GM19351 (cell line): Measurements from ENCODE around the gene MAN1A2.
"Not testable (repeated sequence)": the region's sequence is repeated elsewhere in the genome, so short reads cannot be mapped to it uniquely, and the experiment has no call there.

ENCODE experiments used
- ATAC-seq: cut with Tn5 transposase; IDR thresholded peaks from one replicate; pipeline ENCODE4 v1.9.1; 2021; ENCODE audit warnings: mild to moderate bottlenecking, moderate library complexity; ENCODE audit not compliant: unreplicated experiment

The MAN1A2 gene

DNA sequence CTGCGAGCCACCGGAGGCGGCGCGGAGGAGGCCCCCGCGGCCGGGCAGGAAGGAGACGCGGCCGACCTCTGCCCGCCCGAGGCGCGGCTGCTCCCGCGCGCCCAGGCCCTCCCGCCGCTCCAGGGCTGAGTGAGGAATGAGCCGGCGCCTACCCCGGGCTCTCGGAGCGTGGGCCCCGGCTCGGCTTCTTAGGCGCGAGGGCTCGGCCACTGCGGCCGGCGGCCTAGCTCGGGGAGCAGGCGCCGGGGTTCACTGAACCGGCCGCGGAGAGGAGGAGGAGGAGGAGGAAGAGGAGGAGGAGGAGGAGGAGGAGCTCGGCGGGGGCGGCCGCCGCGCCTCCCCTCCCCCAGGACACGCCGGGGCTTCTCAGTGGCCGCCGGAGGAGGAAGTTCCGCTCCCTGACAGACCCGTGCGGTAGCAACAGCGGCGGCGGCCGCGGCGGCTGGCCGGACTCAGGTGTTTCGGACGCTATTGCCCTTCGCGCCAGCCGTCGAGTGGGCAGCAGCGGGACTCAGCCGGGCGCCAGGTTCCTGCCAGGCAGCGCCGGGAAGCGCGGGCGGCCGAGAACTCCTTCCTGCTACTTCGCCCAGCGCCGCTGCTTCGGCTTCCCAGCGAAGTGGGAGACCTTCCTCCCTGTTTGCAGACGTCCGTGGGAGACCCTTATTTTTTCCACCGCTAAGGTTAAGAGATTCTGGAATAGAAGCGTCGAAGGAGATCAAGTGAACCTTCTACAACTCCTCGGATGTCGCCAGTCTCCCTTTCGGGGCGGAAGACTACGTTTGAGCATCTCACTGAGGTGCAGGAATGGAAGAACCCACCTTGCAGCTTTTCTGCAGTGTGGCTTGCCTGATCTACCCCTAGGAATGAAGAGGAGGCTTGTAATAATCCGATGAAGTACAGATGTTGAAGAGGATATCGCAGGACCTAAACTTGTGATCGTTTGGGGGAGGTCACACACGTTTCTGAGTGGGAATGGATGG is at the start of gene MAN1A2:
Gene MAN1A2 (plus strand): TSS at position 404 of the 980 bp plus-strand sequence. CDS start 735 bp downstream, outside the sequence.
- peak; percentile 63 for ATAC-seq

DNA sequence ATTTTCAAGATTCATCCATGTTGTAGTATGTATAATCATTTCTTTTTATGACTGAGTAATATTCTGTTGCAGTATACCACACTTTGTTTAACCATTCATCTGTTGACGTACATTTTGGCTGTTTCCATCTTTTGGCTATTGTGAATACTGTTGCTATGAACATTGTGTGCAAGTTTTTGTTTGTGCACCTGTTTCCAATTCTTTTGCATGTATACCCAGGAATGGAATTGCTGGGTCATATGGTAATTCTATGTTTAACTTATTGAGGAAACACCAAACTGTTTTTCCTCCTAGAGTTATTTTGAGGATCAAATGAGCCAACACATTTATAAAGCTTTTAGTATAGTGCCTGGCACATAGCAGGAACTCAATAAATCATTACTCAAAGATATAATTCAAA is 49.2 kb upstream of the MAN1A2 start:
- no peak for ATAC-seq

DNA sequence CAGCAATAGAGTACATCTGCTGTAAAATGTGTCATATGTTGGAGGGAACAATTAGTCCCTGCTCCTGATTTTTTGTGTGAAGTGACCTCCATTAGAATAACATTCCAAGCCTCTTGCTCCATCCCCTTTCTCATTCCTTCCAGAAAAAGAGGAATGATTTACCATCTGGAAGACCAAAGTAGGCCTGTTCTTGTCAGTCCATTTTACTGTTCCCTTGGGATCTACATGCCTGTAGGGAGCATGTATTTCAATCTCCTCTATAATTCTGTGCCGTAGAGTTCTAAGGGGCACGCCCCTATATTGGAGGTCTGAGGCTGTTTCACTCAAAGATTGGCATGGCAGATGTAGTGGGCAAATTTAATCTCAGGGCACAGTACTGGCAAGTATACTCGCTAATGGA is 48.8 kb upstream of the MAN1A2 start:
- no peak for ATAC-seq

DNA sequence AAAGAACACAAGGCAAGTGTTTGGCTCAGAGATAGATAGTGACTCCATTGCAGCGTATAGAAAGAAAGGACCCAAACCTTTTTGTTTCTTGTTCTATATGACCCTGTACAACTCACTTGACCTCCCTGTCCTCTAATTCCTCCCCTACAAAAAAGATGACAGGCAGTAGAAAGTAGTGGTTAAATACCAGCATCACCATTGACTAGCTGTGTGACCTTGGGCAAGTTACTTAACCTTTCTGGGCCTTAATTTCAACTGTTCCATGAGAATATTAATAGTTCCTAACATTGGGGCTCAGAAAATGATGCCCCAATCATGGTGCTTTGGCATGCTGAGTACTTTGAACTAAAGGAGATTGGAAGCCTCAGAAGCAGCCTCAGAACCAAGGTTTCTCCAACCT is 46.7 kb upstream of the MAN1A2 start:
- ATAC-seq, result no peak

DNA sequence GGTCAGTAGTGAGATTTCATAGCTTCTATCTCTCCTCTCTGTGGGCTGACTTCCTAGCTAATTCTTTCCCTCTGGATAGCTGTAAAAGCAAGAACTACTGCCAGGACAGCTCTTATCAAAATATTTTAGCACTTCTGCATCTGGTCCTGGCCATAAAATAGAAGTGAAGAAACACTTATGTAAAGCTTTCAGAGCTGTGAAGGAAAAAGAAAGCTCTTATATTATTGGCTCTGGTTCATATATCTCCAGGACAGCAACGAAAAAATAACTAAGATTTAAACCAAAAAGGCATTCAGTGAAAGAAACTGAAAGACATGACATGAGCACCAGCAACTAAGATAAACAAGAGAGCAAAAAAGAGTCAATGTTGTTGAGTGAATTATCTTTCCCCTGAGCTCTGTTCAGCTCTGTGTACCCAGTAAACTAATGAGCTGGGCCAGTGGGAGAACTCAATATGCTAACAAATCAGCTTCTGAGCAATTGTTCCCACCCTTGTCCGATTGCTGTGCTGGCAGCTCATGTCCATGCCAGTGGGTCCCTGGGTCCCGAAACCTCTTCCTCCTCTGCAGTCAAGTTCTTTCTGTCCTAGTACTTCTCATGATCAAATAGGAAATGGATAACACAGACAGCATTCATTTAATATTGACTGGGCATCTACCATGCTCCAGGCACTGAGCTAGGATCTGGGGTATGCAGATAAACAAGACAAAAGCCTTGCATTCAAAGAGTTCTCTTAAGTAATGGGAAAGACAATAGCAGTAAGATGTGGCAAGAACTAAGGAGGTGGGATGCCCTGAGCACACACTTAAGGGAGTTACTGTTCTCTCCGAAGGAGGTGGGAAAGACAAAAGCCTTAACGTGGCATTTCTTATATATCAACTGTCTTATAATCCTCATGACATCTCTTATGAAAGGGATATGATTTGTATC is 45.3 kb upstream of the MAN1A2 start:
- no peak for ATAC-seq

DNA sequence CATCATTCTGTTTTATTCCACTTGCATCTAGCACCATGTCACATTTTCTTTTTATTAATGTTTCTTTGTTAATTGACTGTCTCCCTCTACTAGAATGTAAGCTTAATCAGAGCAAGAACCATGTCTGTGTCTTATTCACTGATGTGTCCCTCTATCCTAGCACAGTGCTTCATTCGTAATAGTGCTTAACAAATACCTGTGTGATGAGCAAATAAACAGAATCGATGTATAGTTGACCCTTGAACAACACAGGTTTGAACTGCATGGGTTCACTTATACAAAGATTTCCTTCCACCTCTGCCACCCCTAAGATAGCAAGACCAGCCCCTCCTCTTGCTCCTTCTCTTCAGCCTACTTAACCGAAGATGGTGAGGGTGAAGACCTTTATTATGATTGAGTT is 42.9 kb upstream of the MAN1A2 start:
- ATAC-seq, result no peak

DNA sequence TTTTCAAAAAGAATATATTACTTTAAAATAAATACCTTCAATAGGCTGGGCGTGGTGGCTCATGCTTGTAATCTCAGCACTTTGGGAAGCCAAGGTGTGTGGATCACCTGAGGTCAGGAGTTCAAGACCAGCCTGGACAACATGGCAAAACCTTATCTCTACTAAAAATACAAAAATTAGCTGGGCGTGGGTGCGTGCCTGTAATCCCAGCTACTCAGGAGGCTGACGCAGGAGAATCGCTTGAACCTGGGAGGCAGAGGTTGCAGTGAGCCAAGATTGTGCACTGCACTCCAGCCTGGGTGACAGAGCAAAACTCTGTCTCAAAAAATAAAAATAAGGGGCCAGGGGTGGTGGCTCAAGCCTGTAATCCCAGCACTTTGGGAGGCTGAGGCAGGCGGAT is 41.2 kb upstream of the MAN1A2 start:
- not testable (repeated sequence) for ATAC-seq

DNA sequence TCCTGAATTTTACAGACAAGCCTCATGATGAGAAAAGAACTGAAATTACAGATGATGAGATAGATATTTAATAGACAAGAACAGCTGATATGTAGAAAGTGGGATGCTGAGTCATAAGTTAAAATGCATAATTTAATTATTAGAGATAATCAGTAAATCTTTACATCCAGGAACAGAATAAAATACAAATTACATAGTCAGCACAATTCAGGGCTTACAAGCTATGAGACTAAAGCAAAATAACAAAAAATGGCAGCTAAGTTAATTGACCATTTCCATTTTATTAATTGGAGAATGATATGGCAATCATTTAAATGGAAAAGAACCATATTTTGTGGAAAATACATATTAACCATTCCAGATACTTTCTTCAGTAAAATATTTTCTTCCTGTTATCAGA is 40.2 kb upstream of the MAN1A2 start:
- ATAC-seq, result no peak

DNA sequence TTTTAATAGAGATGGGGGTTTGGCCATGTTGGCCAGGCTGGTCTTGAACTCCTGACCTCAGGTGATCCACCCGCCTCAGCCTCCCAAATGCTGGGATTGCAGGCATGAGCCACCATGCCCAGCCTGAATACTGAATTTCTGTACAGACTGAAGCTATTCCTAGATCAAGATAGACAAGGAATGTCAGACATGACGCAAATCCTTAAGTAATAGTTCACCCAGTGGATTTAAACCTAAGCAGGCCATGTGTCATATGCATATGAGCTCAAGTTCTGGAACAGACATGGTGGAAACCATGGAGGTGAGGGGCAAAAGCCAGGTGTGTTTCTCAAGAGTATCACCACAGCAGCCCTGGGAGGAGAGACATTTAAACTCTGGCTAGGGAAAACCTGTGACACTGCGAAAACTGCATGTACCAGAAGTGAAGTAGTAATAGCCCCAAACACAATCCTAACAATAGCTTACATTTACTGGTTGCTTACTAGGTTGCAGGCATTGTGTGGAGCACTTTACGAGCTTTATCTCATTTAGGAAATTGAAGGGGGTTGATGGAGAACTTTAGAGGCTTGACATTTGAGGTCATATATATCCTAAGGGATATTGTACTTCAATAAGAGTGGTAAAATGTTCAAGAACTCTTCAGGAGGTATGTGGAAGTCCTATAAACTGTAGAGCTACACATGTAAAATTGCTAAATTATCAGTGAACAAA is 31.7 kb upstream of the MAN1A2 start:
- no peak for ATAC-seq

DNA sequence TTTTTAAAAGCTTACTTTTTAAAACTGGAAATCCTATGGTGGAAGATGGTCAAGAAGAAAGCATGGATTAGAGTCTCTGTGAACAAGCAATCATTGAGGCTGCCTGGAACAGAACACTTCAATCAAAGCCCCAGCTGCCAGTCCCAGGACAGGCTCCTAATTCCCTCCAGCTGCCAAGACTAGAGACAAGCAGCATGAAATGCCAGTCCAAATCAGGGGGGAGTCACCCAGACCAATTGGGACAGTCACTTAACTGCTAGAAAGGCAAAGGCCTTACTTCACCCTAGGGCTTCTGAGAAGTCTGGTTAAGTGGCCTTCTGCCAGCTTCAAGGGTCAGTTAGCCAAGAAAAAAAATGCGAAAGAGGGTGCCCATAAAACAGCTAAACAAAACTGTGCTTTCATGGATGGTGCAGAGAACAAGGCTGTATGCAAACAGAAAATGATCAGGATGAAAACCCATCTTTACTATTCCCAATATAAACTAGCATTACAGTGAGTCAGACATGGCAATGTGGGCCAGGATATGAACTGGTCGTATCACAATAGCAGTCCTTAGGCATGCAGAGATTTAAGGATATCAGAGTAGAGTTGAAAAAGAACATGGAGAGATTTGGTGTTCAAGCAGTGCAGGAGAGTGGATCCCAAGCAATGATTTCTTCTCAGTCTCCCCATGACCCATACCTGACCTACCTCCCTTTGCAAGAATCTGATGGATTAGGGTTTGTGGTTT is 31.0 kb upstream of the MAN1A2 start:
- no peak for ATAC-seq

DNA sequence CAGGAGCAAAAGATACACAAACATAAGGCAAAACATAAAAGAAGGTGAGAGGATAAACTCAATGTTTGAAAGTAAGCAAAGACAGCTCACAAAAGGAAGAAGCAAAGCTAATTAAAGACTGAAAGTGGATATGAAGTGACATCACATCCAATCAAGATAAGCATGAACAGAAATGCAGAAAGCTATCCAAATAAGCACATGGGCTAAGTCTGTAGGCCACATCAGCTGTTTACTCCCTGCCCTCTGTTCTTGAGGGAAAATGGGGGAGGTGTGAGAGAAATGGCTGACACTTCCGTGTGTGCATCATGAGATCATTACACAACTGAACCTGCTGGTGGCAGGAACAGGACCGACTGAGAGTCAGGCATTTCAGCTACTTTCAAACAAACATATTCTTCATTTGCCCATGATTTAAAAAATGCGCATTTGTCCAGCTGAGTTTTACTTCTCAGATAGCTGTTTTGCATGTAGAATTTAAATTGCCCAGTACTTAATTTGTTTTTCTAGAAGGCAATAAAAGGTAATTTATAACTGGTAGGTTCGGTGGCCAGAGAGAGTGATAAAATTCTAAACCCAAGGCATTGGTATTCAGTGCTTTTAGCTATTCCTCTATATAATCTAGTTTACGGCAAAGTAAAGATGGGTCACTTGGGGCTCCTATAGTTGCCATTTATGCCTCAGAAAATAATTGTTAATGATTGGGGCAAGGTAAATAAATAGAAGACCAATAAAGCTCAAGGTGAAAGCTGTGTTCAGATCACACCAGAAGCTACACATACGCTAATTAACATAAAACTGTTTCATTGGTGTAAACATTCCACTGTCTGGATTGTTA is 27.2 kb upstream of the MAN1A2 start:
- ATAC-seq, result no peak

DNA sequence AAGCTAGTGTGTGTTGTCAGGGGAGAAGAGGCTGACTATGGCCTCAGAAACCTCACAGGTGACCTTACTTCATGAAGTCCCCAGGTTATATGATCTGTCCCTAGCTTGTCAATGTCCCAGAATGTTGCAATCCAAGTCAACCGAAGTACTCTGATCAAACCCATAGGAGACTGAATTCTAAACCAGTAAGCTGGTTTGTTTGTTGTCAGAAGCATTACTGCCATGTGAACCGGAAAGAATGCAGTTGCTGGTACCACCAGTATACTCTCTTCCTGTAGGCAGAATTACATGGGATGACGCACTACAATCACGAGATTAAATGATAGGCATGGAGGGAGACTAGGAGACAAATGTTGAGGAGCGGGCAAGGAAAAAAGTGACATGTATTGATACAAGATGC is 26.1 kb upstream of the MAN1A2 start:
- no peak for ATAC-seq

DNA sequence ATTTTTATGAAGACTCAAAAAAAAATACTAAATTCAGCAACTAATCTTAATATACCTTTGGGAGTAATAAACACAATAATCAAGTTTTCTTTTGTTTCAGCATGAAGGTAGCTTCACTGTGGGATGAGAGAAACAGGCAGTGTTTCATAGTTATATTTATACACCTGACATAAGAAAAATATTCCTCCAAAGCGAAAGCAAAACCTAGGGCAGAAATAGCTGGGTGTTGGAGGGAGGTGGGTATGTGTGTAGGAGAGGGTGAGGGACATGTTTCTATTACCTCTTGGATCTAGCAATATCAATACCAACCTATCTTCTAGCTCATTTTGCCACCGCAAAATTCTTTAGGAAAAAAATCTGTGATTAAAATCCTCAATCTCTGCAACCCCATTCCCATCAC is 24.9 kb upstream of the MAN1A2 start:
- ATAC-seq, result peak; percentile 45

DNA sequence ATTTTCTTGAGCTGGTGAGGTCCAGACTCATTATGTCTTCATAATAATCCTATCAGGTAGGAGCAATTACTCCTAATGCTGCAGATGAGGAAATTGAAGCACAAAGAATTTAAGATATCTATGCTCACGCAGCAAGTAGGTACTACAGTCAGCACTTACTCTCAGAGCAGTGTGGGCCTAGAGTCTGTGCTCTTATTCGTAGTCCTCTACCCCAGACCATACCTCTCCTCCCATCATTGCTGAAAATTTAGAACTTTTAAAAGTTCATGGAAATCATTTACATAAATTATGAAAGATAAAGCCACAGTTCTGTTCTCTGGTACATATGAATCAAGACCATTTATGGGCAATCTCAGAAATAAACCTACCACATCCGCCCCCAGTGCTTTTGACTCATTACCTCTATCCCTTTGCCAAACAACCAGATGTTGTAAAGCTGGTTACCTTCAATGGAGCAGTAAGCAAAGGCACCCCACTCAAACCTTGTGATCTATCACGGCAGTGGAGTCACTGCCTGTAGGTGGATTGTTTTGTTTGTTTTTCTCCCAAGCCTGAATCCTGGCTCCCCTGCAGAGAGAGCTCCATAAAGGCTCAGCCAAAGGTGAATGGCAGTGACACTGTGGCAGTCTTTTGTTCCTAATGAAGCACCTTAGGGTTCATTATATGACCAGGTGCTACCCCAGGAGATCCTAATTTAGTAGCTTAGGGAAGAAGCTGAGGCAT is 20.9 kb upstream of the MAN1A2 start:
- no peak for ATAC-seq

DNA sequence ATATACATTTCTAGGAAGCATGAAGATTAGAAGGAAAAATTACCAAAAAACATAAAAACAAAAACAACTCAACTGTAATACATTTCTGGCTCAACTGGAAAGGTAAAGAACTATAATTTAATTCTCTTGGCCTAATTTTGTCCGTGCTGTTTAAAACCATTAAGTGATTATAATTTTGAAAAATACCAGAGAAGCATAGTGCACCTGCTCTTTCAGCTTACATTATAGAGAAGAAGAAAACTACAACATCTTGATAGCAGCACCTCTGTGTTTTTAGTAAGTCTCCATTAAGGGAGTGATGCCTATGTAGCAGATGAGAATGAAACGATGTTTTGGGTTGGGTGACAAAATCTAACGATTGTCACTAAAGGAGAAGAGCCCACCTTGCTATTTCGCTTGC is 19.3 kb upstream of the MAN1A2 start:
- ATAC-seq, result no peak

DNA sequence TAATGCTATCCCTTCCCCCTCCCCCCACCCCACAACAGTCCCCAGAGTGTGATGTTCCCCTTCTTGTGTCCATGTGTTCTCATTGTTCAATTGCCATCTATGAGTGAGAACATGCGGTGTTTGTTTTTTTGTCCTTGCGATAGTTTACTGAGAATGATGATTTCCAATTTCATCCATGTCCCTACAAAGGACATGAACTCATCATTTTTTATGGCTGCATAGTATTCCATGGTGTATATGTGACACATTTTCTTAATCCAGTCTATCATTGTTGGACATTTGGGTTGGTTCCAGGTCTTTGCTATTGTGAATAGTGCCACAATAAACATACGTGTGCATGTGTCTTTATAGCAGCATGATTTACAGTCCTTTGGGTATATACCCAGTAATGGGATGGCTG is 14.6 kb upstream of the MAN1A2 start:
- not testable (repeated sequence) for ATAC-seq

DNA sequence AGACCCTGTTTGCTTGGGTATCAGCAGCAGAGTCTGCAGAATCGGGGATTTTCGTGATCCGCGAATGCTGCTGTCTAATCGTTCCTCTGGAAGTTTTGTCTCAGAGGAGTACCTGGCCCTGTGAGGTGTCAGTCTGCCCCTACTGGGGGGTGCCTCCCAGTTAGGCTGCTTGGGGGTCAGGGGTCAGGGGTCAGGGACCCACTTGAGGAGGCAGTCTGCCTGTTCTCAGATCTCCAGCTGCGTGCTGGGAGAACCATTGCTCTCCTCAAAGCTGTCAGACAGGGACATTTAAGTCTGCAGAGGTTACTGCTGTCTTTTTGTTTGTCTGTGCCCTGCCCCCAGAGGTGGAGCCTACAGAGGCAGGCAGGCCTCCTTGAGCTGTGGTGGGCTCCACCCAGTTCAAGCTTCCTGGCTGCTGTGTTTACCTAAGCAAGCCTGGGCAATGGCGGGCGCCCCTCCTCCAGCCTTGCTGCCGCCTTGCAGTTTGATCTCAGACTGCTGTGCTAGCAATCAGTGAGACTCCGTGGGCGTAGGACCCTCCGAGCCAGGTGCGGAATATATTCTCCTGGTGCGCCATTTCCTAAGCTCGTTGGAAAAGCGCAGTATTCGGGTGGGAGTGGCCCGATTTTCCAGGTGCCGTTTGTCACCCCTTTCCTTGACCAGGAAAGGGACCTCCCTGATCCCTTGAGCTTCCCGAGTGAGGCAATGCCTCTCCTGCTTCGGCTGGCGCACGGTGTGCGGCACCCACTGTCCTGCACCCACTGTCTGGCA is 9.2 kb upstream of the MAN1A2 start:
- not testable (repeated sequence) for ATAC-seq

DNA sequence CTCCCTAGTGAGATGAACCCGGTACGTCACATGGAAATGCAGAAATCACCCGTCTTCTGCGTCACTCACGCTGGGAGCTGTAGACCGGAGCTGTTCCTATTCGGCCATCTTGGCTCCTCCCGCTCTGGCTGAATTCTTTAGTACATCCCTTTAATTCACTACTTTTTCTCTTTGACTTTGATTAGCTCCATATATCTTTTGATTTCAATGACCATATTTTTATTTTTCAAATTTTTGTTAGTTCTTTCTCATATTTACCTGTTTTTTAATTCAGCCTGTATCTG is 8.7 kb upstream of the MAN1A2 start:
- ATAC-seq, result not testable (repeated sequence)
